ENCODE results near the gene ARID4A.
A peak's percentile ranks its signal among the peaks of the same experiment; 100 is the strongest.
"Not testable (repeated sequence)": the region's sequence is repeated elsewhere in the genome, so short reads cannot be mapped to it uniquely, and the experiment has no call there.

ARID4A gene, protein sequence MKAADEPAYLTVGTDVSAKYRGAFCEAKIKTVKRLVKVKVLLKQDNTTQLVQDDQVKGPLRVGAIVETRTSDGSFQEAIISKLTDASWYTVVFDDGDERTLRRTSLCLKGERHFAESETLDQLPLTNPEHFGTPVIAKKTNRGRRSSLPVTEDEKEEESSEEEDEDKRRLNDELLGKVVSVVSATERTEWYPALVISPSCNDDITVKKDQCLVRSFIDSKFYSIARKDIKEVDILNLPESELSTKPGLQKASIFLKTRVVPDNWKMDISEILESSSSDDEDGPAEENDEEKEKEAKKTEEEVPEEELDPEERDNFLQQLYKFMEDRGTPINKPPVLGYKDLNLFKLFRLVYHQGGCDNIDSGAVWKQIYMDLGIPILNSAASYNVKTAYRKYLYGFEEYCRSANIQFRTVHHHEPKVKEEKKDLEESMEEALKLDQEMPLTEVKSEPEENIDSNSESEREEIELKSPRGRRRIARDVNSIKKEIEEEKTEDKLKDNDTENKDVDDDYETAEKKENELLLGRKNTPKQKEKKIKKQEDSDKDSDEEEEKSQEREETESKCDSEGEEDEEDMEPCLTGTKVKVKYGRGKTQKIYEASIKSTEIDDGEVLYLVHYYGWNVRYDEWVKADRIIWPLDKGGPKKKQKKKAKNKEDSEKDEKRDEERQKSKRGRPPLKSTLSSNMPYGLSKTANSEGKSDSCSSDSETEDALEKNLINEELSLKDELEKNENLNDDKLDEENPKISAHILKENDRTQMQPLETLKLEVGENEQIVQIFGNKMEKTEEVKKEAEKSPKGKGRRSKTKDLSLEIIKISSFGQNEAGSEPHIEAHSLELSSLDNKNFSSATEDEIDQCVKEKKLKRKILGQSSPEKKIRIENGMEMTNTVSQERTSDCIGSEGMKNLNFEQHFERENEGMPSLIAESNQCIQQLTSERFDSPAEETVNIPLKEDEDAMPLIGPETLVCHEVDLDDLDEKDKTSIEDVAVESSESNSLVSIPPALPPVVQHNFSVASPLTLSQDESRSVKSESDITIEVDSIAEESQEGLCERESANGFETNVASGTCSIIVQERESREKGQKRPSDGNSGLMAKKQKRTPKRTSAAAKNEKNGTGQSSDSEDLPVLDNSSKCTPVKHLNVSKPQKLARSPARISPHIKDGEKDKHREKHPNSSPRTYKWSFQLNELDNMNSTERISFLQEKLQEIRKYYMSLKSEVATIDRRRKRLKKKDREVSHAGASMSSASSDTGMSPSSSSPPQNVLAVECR

DNA sequence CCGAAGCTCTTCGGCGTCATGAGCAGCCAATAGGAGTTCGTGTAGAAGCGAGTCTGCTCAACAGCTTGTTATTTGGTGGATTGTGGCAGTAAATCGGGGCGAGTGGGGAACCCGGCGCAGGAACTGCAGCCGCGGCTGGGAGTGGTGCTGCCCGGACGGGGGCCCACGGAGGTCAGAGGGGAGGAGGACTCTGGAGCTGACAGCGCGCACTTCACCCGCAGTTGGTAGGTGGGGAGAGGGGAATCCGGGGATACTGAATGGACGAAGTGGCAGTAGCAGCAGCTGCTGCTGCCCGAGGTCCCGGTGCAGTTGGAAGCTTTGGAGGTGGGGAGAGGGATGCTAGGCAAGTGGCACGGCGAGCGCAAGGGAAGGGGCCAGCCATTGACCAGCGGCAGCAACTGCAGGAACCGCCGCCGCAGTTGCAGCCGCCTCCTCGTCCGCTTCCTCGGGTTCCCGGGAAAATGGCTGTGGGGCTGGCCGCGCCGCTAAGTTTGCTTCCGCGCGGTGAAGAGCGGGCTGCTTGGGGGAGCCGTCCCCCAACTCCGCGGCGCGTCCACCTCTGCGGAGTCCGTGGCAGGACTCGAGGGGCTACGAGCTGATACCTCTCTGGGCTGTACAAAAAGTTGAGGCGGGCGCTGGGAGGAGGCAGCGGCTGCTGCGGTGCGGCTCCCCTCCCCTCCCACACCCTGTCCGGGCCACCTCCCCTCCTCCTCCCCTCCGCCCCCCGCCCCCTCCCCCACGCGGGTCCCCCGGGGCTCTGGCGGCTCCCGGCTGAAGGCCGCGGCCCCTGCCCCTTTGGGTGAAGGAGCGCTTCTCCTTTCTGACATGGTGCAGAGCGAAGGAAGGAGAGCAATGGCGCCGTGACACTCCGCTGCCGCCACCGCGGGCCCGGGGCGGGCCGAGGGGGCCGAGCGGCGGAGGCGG, at the start of gene ARID4A:
Gene ARID4A (plus strand): TSS at position 79 of the 924 bp plus-strand sequence. CDS start 1,300 bp downstream, outside the sequence.
- no peak for FAIRE-seq

DNA sequence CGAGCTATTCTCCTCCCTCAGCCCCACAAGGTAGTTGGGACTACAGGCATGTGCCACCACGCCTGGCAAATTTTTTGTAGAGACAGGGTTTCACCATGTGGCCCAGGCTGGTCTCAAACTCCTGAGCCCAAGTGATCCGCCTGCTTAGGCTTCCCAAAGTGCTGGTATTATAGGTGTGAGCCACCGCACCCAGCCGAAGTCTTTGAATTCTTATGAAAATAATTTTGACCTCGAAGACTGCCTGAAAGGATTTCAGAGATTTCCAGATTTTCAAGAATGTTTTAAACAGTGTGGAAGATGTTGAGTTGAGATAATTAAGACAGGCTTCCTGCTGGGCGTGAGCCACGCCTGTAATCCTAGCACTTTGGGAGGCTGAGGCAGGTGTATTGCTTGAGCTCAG, 48.7 kb upstream of the ARID4A start:
- FAIRE-seq = no peak

DNA sequence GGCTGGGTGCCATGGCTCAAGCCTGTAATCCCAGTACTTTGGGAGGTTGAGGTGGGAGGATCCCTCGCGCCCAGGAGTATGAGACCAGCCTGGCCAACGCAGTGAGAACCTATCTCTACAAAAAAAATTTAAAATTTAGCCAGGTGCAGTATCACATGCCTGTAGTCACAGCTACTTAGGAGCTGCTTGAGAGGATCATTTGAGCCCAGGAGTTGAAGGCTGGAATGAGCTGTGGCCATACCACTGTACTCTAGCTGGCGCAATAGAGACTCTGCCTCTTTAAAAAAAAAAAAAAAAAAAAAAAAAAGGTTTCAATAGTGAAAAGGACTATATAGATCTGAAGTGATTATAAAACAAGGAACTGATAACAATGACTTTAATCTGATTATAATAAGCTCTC, 40.2 kb upstream of the ARID4A start:
- no peak for FAIRE-seq

DNA sequence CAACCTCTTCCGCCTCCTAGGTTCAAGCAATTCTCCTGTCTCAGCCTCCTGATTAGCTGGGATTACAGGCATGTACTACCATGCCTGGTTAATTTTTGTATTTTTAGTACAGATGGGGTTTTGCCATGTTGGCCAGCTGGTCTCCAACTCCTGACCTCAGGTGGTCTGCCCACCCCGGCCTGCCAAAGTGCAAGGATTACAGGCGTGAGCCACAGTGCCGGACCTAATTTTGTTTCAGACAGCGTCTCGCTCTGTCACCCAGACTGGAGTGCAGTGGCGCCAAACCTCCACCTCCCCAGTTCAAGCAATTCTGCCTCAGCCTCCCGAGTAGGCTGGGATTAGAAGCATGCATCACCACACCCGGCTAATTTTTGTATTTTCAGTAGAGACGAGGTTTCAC, 36.4 kb upstream of the ARID4A start:
- not testable (repeated sequence) for FAIRE-seq

DNA sequence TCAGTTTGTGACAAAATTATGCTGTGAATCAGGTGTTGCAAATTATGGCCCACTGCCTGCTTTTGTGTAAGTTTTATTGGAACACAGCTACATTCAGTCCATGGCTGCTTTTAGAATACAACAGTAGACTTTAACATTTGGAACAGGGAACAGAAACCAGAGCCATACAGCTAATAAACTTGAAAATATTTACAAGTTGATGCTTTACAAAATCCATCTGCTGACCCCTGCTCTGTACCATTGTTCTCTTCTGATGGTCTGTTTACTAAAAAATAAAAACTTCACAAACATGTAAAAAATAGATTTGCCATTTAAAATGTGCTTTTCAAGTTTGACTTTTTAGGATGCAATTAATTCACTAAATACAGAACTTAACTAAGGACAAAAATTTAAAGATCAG, 33.0 kb upstream of the ARID4A start:
- FAIRE-seq = no peak

DNA sequence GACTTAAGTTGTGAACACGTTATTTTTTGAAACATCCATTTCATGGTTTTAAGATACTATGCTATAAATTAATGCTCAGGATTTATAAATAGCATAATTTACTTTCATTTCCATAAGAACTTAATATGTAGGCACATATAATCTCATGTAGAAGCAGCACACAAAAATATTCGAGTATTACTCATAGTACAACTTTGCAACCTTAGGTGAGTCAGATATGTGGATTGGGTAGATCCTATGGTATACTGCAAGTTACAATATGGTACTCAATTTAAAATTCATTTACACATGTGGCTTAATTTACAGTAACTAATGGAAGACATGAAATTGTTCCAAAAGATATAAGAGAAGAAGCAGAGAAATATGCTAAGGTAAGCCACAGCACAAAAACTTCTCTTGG, 27.7 kb upstream of the ARID4A start:
- peak; percentile 81 for FAIRE-seq

DNA sequence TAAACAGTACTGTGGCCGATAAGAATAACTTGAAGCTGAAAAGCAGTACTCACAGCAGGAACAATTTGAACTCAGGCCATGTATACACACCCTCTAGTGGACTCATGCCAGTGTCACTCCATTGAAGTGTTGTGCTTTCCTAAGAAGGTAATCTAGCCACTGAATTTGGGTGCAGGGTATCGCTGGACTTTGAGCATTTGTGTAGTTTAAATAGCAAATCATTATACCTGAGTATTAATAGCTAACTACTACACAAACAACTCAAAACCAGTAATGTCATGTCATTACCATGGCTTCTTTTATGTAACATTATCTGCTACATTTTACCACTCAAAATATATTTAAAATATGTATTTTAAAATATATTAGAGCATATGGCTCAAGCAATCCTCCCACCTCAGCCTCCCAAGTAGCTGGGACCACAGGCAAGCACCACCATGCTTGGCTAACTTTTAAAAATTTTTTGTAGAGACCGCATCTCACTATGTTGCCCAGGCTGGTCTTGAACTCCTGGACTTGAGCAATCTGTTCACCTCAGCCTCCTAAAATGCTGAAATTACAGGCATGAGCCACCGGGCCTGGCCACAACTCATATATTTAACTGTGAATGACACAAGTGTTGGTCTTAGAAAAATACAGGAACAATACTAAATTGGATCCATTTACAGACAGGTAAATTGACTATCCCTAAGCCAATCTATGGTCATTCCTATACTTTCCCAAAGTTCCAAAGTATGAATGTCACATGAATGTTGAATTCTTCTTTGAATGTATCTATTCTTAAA, 25.6 kb upstream of the ARID4A start:
- FAIRE-seq = peak; percentile 97

DNA sequence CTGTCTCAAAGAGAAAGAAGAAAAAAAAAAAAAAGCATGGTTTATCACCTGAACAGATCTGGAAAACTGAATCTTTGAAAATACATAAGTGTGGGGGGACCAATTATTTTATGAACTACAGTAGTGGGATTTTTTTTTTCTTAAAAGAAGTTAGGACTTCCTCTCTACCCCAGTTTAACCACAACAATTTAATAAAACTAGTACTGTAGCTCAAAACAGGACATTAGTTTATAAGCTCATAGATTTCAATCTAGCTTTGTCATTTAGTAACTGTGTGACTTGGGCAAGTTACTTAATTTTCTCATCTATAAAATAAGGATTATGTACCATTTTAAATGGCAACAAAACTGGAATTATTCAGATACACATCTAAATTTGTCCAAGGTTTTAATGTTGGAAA, 23.5 kb upstream of the ARID4A start:
- peak; percentile 92 for FAIRE-seq

DNA sequence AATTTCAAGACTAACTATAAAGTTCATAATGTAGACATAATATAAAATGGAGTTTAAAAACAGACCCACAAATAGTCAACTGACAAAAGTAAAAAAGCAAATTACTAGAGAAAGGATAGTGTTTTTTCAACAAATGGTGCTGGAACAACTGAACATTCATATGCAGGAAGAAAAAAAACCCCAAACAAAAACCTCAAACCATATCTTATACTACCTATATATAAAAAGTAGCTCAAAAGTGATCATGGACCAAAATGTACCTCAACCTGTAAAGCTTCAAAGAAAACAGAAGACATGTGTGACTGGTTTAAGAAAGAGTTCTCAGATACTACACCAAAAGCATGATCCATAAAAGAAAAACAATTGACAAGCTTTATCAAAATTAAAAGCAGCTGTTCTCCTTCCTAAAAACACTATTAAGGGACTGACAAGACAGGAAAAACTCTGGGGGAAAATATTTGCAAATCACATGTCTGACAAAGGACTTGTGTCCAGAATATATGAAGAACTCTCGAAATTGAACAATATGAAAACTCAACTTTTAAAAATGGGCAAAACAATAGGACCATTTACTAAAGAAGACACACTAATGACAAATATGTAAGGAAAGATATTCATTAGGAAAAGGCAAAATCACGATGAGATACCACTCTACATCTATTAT, 22.7 kb upstream of the ARID4A start:
- no peak for FAIRE-seq

DNA sequence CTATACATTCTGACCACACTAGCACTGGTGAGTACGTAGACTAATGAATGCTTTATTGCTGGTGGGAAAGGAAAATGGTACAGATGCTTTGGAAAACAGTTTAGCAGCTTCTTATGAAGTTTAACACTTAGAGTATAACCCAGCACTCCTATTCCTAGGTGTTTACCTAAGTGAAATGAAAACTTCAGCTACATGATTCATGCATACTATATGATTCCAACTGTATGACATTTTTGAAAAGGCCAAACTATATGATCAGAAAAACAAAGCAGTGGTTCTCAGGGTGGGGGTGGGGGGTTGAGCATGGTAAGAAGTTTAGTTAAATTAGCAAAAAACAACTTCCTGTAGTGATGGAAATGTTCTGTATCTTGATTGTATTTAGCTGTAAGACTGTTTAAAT, 22.1 kb upstream of the ARID4A start:
- FAIRE-seq = no peak

DNA sequence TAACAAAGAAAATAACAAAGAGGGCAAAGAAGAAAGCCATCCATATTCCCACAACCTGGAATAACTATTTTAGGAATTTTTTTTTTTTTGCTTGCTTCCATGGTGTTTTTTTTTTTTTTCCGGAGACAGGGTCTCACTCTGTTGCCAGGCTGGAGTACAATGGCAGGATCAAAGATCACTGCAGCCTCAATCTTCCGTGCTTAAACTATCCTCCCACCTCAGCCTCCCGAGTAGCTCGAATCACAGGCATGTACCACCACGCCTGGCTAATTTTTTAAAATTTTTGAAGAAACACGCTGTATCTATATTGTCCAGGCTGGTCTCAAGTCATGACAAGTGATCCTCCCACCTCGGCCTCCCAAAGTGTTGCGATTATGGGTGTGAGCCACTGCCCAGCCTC, 20.2 kb upstream of the ARID4A start:
- no peak for FAIRE-seq

DNA sequence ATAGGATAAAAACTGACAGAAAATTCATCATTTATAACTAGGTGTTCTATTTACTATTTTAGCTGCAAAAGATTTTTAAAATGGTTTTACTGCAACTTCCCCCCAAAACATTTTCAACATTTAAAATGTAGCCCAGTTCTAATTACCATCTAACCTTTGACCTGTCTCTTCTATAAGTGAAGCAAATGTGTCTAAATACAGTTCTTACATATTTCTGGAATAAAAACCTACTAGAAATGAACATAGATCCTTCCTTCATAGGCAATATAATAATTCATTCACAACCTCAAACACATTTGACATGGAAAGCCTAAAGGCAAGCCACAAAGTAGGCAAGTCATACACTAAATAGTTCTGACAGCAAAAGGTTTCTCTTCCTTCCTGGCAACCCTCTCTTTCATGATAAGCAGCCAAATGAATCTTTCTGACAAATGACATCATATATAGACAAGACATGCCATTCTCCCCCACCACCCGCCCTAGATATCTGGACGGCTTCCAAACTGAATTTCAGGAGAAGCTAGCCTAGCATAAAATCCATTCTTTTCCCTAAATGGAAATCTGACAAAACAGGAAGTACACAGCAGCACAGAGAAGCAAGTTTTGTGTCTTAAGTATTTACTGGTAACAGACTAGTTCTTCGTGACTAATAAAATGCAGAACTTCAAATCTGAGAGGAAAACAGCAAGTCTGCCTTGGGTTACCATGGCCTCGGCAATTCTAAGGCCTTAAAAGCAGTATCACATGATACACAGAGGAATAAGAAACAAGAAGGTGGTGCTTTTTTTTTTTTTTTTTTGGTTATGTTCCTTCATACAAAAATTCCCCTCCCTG, 17.2 kb upstream of the ARID4A start:
- FAIRE-seq = peak; percentile 81

DNA sequence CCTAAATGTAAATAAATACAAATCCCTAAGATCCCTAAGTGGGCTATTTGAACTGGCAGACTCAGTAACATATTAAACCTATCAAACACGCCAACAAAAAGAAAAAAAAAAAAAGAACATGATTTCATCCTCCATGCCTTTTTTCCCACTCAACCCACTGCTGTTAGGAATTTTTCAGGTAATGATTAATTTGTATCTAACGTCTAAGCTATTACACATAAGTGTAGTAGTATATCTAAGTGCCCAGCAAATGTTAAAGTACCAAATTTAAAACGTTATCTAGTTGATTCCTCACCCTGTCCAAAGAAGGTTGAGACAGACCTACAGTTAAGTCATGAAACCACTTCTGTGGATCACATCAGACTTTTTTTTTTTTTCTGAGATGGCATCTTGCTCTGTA, 16.4 kb upstream of the ARID4A start:
- FAIRE-seq = peak; percentile 86

DNA sequence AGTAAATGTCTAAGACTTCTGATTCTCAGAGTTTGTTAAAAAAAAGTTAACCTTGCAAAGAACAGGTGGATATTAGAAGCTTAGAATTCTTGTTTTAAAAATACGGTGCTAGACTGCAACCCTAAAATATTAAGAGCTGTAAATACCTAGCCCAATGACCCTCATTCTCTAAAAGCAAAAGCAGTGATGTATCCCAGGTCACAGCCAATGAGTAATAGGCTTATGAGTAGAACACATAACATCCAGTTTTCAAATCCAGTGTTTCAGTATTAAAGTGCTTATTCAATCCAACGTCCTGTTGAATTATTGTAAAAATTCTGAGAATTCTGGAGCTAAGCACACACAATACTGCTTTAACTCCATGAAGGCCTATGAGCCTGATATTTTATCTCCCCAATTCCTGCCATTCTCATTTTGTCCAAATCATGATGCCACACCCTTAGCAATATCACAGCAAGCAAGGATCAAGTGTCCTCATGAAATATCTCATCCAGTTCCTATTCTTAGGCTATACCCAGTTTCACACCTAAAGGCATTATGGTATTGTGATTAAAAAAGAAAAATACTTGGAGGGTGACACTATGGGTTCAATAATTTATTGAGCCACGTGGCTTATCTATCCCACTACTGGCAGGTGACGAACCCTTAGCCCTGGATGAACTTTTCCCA, 15.3 kb upstream of the ARID4A start:
- FAIRE-seq = no peak

DNA sequence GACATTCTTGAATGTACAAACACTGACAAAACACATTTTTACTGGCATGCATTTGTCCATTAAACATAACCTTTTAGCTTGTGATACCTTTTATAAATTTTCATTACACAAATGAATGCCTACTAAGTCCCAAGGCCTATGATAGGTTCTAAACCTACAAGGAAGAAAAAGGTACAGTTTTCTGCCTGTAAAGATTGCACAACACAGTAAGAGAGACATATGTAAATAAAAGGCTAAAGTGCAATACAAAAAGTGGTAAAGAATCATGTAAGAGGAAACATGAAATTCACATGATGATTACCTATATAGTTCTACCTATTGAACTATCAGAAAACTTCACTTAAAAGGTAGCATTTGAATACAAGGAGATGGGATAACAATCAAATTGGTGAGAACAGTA, 14.6 kb upstream of the ARID4A start:
- no peak for FAIRE-seq

DNA sequence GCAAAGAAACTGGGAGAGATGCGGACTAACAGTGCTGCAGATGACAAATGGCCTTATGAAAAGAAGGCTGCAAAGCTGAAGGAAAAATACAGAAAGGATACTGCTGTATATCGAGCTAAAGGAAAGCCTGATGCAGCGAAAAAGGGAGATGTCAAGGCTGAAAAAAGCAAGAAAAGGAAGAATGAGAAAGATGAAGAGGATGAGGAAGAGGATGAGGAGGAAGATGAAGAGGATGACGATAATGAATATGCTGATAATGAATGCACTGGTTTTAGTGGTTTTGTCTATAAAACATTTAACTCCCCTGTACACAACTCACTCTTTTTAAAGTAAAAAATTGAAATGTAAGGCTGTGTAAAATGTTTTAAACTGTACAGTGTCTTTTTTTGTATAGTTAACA, 13.2 kb upstream of the ARID4A start:
- FAIRE-seq = no peak

DNA sequence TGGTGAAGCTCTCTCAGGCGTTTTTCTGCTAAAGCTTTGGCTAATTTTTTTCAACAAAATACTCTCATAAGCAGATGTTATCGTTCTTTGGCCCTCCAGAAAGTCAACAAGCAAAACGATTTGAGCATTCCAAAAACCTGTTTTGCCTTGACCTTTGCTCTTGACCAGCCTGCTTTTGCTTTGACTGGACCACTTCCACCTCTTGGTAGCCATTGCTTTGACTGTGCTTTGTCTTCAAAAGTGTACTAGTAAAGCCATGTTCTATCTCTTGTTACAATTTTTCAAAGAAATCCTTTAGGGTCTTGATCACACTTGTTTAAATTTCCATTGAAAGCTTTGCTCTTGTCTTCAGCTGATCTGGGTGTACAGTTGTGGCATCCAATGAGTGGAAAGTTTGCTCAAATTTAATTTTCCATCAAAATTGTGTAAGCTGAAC, 10.7 kb upstream of the ARID4A start:
- FAIRE-seq = no peak

DNA sequence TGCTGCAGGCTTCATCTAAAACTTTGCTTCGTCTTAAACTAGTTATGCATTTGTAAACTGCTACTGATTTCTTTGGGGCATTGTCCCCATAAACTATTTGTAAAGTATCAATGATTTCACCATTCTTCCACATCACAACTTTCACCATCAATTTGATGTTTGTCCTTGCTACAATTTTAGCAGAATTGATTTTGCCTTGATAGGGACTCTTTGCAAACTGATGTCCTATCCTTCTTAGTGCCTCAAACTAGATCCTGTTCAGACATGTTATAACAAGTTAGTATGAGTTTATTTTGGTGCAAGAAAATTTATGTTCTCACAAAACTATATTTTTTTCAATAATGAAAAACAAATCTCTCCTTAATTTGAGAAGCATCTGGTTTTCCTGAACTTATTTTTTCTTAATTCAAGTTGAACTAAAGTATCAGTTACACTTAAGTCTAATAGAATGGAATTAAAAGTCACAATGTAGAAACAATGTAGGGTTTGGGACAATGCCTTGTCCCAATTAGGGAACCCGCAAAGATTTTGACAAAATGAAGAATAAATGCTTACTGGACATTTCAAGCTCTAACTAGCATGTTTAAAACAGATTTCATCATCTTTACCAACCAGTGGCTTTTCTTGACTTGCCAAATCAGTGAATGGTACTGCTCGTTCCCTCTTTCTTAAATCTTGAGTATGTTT, 10.1 kb upstream of the ARID4A start:
- no peak for FAIRE-seq
